LNCaP clone FGC (cell line): Measurements from ENCODE around the gene SRRM5.

Experiments
- DNase-seq: peaks from one replicate; pipeline ENCODE4 v3.0.0-alpha.2; 2011; ENCODE audit warnings: low read depth
- H3K4me3 ChIP-seq: 2 replicates; pipeline ENCODE4 v1.5.1; 2011; ENCODE audit warnings: mild to moderate bottlenecking, low read depth, low read length, control low read depth
- TF ChIP-seq, protein P1 (sequence below): IDR thresholded peaks from 2 replicates; pipeline ENCODE4 v1.5.1; 2012; ENCODE audit warnings: mild to moderate bottlenecking; ENCODE audit not compliant: control insufficient read depth, insufficient read depth; ENCODE audit errors: extremely low read depth

Gene SRRM5

DNA sequence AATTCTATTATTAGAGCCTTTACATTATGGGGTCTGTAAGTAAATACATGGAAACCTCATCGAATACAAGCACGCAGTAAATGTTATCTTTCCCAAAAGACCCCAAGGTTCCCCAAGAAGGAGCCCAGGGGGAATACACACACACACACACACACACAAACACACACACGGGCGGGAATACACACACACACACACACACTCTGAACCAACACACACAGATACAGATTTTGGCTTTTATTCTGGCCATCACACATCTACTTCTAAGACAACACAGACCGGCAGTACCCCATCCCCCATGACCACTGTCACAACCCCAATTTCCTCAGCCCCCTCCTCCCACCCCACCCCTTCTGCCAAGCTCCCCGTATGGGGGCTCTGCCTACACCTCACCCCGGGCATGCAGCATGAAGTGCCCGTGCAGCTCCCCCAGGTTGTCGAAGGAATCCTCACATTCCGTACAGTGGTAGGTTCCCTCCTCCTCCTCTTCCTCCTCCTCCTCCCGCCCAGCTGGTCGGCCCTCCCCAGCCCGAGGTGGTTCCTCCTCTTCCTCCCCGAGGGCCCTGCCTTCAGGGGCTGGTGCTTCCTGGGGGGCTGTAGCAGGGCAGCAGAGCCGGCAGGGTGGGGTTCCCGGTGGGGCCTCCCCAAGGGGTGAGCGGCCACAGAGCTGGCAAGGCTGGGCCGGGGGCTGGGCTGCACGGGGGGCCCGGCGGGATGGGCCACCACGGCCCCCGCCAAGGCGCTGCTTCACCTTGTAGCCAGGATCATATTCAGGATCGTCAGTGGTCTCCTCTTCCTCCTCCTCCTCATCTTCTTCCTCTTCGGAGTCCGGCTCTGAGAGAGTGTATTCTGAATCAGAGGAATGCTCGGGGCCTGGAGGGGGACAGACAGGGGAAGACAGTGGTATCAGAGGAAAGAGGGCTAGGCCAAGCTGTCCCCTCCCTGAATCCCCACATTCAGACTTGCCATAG lies 4.4 kb upstream of the SRRM5 start:
- no peak for DNase-seq
- TF ChIP-seq, protein P1, sequence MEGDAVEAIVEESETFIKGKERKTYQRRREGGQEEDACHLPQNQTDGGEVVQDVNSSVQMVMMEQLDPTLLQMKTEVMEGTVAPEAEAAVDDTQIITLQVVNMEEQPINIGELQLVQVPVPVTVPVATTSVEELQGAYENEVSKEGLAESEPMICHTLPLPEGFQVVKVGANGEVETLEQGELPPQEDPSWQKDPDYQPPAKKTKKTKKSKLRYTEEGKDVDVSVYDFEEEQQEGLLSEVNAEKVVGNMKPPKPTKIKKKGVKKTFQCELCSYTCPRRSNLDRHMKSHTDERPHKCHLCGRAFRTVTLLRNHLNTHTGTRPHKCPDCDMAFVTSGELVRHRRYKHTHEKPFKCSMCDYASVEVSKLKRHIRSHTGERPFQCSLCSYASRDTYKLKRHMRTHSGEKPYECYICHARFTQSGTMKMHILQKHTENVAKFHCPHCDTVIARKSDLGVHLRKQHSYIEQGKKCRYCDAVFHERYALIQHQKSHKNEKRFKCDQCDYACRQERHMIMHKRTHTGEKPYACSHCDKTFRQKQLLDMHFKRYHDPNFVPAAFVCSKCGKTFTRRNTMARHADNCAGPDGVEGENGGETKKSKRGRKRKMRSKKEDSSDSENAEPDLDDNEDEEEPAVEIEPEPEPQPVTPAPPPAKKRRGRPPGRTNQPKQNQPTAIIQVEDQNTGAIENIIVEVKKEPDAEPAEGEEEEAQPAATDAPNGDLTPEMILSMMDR = no peak
- no peak overlapping the region for H3K4me3 ChIP-seq

DNA sequence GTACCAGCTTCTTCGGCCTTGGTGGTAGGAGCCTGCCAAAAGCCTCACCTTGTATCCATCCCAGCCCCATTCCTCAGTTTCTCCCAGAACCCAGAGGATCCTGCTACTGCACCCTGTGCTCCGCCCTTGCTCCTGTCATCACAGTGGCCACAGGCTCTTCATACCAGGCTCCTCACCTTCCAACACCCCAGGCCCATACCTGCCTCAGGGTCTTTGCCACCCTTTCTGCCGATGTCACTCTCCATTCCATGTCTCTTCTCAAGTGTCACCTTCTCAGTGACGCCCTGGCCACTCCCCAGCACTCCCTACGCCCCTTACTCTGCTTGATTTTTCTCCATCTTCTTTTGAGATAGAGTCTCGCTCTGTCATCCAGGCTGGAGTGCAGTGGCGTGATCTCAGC lies 2.0 kb upstream of the SRRM5 start:
- H3K4me3 ChIP-seq = no peak overlapping the region
- TF ChIP-seq, protein P1 = no peak
- DNase-seq = no peak

DNA sequence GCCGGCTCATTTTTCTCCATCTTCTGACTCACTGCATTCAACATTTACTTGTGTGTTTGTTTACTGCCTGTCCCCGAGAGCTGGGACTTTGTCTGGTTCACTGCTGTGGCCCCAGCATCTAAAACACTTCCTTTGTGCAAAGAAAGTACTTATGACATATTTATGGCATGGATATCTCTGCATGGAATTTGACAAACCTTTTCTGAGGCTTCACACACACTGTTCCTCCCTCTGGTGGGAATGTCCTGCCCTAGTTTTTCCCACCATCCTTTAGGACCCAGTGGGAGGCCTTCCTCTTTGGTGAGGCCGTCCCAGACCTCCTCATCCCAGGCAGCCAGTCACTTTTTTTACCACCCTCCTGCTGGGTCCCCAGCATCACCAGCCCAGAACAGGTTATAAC lies 1.4 kb upstream of the SRRM5 start:
- H3K4me3 ChIP-seq = no peak overlapping the region
- TF ChIP-seq, protein P1 = no peak
- DNase-seq = no peak

DNA sequence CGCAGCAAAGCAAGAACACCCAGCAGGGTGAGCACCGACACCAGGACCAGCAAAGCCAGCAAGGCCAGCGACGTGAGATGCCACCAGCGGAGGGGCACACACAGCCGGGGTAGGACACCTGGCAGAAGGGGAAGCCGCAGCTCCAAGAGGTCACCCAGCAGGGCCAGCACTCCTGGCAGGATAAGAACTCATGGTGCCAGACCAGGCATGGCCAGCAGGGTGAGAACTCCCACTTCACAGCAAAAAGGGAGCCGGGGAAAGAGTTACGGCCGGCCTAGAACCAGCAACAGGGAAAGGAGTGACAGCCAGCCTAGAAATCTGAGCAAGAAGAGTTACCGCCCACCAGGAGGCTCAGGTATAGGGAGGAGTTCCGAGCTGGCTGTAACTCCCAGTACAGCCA lies 486 bp downstream of the SRRM5 start:
- no peak overlapping the region for H3K4me3 ChIP-seq
- TF ChIP-seq, protein P1 = no peak
- no peak for DNase-seq

DNA sequence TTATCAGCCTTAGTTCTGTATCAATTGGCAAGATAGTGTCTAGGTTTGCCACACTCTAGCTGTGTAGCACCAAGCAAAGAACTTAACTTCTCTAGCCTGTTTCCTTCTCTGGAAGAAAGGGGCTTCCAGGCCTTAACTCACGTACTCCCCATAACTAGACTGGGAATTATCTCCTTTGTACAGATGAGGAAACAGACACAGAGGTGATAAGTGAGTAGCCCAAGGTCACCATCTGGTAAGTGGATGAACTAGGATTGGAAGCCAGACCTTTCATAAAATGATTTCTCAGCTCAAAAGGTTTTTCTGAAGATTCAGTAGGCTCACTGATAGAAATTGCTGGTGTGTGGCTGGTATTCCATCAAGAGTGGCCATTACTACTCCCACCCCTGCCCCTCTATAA lies 4.4 kb downstream of the SRRM5 start:
- no peak overlapping the region for H3K4me3 ChIP-seq
- no peak for DNase-seq
- TF ChIP-seq, protein P1 = no peak

DNA sequence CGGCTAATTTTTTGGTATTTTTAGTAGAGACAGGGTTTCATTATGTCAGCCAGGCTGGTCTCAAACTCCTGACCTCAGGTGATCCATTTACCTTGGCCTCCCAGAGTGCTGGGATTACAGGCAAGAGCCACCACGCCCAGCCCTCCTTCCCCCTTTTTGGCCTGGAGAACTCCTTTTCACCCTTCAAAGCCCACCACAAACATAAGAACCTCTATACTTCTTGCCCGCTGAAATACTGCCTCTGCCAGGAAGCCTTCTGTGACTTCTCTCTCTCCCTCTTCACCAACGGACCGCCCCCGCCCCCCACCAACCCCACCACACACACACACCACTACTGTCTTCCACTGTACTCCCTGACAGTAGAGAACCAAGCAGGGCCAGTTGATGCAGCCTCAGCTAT lies 5.1 kb downstream of the SRRM5 start:
- no peak overlapping the region for H3K4me3 ChIP-seq
- TF ChIP-seq, protein P1 = no peak
- DNase-seq = no peak

DNA sequence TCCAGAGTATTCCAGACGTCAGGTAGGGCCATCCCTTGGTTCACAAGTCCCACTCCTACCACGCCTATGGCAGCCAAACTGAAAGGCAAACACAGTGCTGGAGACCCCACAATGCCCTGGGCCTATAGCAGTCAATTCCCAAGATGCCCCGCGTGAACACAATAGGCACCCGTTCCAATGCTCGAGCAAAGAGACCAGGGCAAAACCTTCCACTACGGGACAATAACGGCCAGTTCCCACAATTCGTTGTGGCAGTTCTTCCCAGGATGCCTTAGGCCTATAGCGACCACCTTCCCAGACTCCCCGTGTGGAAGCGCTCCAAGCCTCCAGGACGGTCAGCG lies 7.0 kb downstream of the SRRM5 start:
- no peak for DNase-seq
- H3K4me3 ChIP-seq = peak overlapping the region; percentile 65
- TF ChIP-seq, protein P1 = no peak
